Stimulated activated CD8-positive, alpha-beta memory T cell treated with anti-CD3 and anti-CD28 coated beads, Interleukin-2, amount 100 ng/mL, for 1 hour (primary cell): ENCODE results near the gene MSGN1.

Experiments used
- DNase-seq, 2 donors: peaks; one replicate each; pipeline ENCODE4 v3.0.0-alpha.2; 2020; ENCODE audit warnings: low read depth in 2 of 2

Gene MSGN1

GRCh38 chr2:17847236-17847635 lies 31.0 kb downstream of the MSGN1 start:
- no peak for DNase-seq

GRCh38 chr2:17849275-17849674 lies 33.0 kb downstream of the MSGN1 start:
- no peak for DNase-seq

- DNase-seq: no peak
These were observed 33.9 kb downstream of the MSGN1 start for GRCh38 chr2:17850151-17850550.

- no peak for DNase-seq
These were observed 35.7 kb downstream of the MSGN1 start for GRCh38 chr2:17851731-17852585.

- no peak for DNase-seq
These were observed 37.5 kb downstream of the MSGN1 start for GRCh38 chr2:17853799-17854198.

GRCh38 chr2:17857021-17857420 lies 40.8 kb downstream of the MSGN1 start:
- no peak for DNase-seq

- DNase-seq: no peak
These were observed 41.8 kb downstream of the MSGN1 start for GRCh38 chr2:17858064-17858463.

- DNase-seq: no peak
These were observed 47.3 kb downstream of the MSGN1 start for GRCh38 chr2:17863539-17863938.

GRCh38 chr2:17864676-17865075 lies 48.4 kb downstream of the MSGN1 start:
- DNase-seq: no peak

- DNase-seq: no peak
These were observed 50.9 kb downstream of the MSGN1 start for GRCh38 chr2:17867133-17867532.
